ENCODE measurements around the gene TFAP2C. TPM values are rescaled to one million over a fixed set of nuclear protein-coding genes. Genes with fewer than 3 reads are reported as not detected.

The TFAP2C gene
- total and polyA plus RNA-seq, 9 of the 15 experiments (the other 6 are each of a cell fraction or from before 2014, with no cell fraction given) = 0.03 to 0.04 TPM; not detected in 7

GRCh38 chr20:56664796-56665195 is 35.7 kb downstream of the TFAP2C start:
- H3K9ac ChIP-seq (ENCODE audit: insufficient read depth in 1 of 2, low read depth in 2 of 2, low read length in 2 of 2) = no peak overlapping the region
- BruUV-seq (replicated peaks) = no TSS peak
- no peak overlapping the region for H3K4me3 ChIP-seq
- H3K9me1 ChIP-seq (ENCODE audit: control insufficient read depth, insufficient read depth, low read length) = no peaks in the 10 kb centered on the region
- H3K9me3 ChIP-seq (replicated peaks; ENCODE audit: control insufficient read depth, insufficient read depth, low read depth, low read length) = no peaks in the 10 kb centered on the region
- 7% methylated on average over 1 of the region's 1 CpG for WGBS (ENCODE audit: insufficient coverage, low coverage, missing lambda C conversion rate)
- FAIRE-seq = no peak
- peaks cover 0 to 9% of the 10 kb centered on the region in 2 experiments; a peak in 2 of 5 replicates for H3K27me3 ChIP-seq (ENCODE audit: control insufficient read depth in 2 of 2, insufficient read depth in 2 of 2, low read length in 2 of 2)
- DNase-seq (ENCODE audit: extremely low read depth in 1 of 4, low spot score in 3 of 4) = no peak
- POLR2A ChIA-PET = interaction anchor here (0.6 kb wide), 1 partner anchor 337 kb away, joined by 4 read pairs; no protein-coding TSS in a partner anchor
- in situ Hi-C loops (cut with MboI) = no loop called here
- no peak overlapping the region for H3K4me2 ChIP-seq (ENCODE audit: insufficient read depth, low read length)
- H2AFZ ChIP-seq (ENCODE audit: low read depth, low read length) = no peak overlapping the region
- TF ChIP-seq CBFA2T2 (conservative IDR thresholded peaks at IDR 0.05) (no peak), ELF1 (tag; IDR thresholded peaks at IDR 0.05) (no peak), ZBTB2 (IDR thresholded peaks at IDR 0.05) (no peak), PHF21A (IDR thresholded peaks at IDR 0.05; ENCODE audit: borderline replicate concordance, low read depth) (no peak), CTBP1 (IDR thresholded peaks at IDR 0.05; ENCODE audit: borderline replicate concordance) (no peak), MYNN (IDR thresholded peaks at IDR 0.05) (no peak), MYNN (CRISPR knock-in tag; IDR thresholded peaks at IDR 0.05) (no peak), ZNF23 (CRISPR knock-in tag; IDR thresholded peaks at IDR 0.05) (no peak), ERF (CRISPR knock-in tag; IDR thresholded peaks at IDR 0.05) (no peak), FOXP4 (CRISPR knock-in tag; IDR thresholded peaks at IDR 0.05; ENCODE audit: borderline replicate concordance) (no peak), FOXA3 (CRISPR knock-in tag; conservative IDR thresholded peaks at IDR 0.05 in 1 of 2, IDR thresholded peaks at IDR 0.05 in 1 of 2) (no peak), DLX4 (CRISPR knock-in tag; IDR thresholded peaks at IDR 0.05) (no peak), TCF7 (IDR thresholded peaks at IDR 0.05; ENCODE audit: borderline replicate concordance) (no peak), U2AF2 (optimal IDR thresholded peaks at IDR 0.05; ENCODE audit: low read depth, low read length) (no peak), KDM2B (CRISPR knock-in tag; IDR thresholded peaks at IDR 0.05) (no peak), ZZZ3 (IDR thresholded peaks at IDR 0.05) (no peak), EZH2 (IDR thresholded peaks at IDR 0.05; ENCODE audit: borderline replicate concordance, low read depth, low read length) (no peak), ZNF511 (CRISPR knock-in tag; IDR thresholded peaks at IDR 0.05) (no peak)
- no peaks in the 10 kb centered on the region for H3K36me3 ChIP-seq (ENCODE audit: control insufficient read depth, insufficient read depth, low read length)
- no peaks in the 10 kb centered on the region for H3K4me1 ChIP-seq (replicated peaks in 1 of 2; ENCODE audit: control insufficient read depth in 2 of 2, insufficient read depth in 2 of 2, low read length in 2 of 2)
- H3K79me2 ChIP-seq (ENCODE audit: control insufficient read depth, insufficient read depth, low read length) = no peaks in the 10 kb centered on the region
- no peak for ATAC-seq
- CTCF ChIA-PET (ENCODE audit: low intra/inter-chr PET ratio) = no interaction called here
- no peak overlapping the region for H3K27ac ChIP-seq (ENCODE audit: extremely low read depth, low read depth, low read length)
- H4K20me1 ChIP-seq (replicated peaks; ENCODE audit: control insufficient read depth, insufficient read depth, low read length) = no peaks in the 10 kb centered on the region; the same call in 1 of the 2 replicates
- intact Hi-C loops (cut with micrococcal nuclease) = no loop called here

All from K562 (cell line).